Nephron (organoid): ENCODE results near the gene EME2.

Experiments
- H3K27ac Mint-ChIP-seq, 3 experiments: 2 replicates each; pipeline ENCODE4 v1.8.0; 2020; ENCODE audit warnings: mixed read lengths in 3 of 3, mild to moderate bottlenecking in 2 of 3, moderate library complexity in 1 of 3
- H3K27me3 Mint-ChIP-seq: 2 replicates; pipeline ENCODE4 v1.8.0; 2021; ENCODE audit warnings: low read depth, mild to moderate bottlenecking, moderate library complexity, mixed read lengths
- H3K36me3 Mint-ChIP-seq: 2 replicates; pipeline ENCODE4 v1.8.0; 2020; ENCODE audit warnings: low read depth, mixed read lengths
- H3K4me1 Mint-ChIP-seq: 2 replicates; pipeline ENCODE4 v1.8.0; 2020; ENCODE audit warnings: mixed read lengths
- H3K4me3 Mint-ChIP-seq, 3 experiments: 2 replicates each; pipeline ENCODE4 v1.8.0; 2020; ENCODE audit warnings: mild to moderate bottlenecking in 3 of 3, mixed read lengths in 3 of 3, moderate library complexity in 2 of 3
- H3K9me3 Mint-ChIP-seq: 2 replicates; pipeline ENCODE4 v1.8.0; 2020; ENCODE audit warnings: mixed read lengths
- TF ChIP-seq, protein P1 (sequence below), 3 experiments: fragments of 200-600 bp; sonication (generic); IDR thresholded peaks; one replicate each; pipeline ENCODE4 v1.5.0; 2021; ENCODE audit warnings: antibody characterized with exemption in 3 of 3; ENCODE audit not compliant: unreplicated experiment in 3 of 3

The EME2 gene

DNA sequence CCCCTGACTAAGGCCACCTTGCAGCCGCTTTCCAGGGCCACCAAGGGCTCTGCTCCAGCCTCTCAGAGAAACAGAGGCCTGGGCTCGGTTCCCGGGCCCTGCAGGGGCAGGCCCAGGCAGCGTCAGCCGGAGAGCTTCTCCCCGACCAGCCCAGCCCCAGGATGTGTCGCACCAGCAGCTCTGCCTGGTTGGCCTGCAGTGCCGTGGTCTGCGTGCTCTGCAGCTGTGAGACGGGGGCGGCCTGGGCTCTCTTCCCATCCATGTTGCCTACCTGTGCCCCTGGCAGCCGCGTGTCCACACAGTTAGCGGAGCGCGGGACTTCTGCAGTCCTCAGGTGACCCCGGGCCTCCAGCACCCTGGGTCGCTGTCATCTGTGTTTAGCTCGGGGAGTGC, 16.1 kb downstream of the EME2 start:
- Mint-ChIP-seq H3K4me1 (no peaks in the 10 kb centered on the region), H3K9me3 (no peaks in the 10 kb centered on the region), H3K27ac (no peak overlapping the region), H3K27me3 (no peaks in the 10 kb centered on the region), H3K4me3 (peak overlapping the region in 2 of 3 experiments; percentile 41 to 57), H3K36me3 (peaks cover 5% of the 10 kb centered on the region)
- TF ChIP-seq, protein P1, sequence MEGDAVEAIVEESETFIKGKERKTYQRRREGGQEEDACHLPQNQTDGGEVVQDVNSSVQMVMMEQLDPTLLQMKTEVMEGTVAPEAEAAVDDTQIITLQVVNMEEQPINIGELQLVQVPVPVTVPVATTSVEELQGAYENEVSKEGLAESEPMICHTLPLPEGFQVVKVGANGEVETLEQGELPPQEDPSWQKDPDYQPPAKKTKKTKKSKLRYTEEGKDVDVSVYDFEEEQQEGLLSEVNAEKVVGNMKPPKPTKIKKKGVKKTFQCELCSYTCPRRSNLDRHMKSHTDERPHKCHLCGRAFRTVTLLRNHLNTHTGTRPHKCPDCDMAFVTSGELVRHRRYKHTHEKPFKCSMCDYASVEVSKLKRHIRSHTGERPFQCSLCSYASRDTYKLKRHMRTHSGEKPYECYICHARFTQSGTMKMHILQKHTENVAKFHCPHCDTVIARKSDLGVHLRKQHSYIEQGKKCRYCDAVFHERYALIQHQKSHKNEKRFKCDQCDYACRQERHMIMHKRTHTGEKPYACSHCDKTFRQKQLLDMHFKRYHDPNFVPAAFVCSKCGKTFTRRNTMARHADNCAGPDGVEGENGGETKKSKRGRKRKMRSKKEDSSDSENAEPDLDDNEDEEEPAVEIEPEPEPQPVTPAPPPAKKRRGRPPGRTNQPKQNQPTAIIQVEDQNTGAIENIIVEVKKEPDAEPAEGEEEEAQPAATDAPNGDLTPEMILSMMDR (IDR thresholded peaks at IDR 0.05; ENCODE audit: unreplicated experiment in 3 of 3), result no peak

DNA sequence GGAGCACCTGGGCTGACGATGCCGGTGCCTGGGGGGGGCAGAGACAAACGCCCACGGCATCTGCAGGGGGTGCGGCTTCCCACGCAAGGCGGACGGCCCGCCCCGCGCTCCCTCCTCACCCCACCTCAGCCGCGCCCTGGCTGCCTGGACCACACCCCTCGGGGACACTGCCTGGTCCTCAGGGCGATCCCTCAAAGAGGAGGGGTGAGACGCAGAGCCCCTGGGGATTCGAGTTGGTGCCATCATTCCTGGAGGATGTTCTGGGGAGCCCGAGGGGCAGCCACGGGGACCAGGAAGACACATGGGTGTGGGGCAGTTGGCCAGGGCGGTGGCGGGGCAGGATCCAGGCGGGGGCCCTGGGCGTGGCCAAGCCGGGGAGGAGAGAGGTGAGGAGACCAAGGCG, 17.0 kb downstream of the EME2 start:
- H3K27ac Mint-ChIP-seq, result no peak overlapping the region
- no peaks in the 10 kb centered on the region for H3K9me3 Mint-ChIP-seq

DNA sequence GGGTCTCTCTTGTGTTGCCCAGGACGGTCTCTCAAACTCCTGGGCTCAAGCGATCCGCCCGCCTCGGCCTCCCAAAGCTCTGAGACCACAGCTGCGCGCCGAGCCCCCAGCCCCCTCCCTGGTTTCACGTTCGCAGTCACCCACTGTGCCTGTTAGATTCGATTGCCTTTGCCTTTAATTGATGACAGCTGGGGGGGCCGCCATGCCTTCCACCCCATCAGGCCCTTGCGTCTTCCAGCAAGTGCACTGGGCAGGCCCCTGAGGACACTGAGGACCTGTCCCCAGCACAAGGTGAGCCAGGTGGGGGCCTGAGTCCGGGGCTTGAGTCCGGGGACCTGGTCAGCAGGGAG, 17.6 kb downstream of the EME2 start:
- Mint-ChIP-seq H3K4me3 (no peak overlapping the region), H3K4me1 (no peaks in the 10 kb centered on the region), H3K27me3 (no peaks in the 10 kb centered on the region)

More for the DNA sequence above, 17.0 kb downstream of the EME2 start:
- TF ChIP-seq, protein P1 (IDR thresholded peaks at IDR 0.05; ENCODE audit: unreplicated experiment in 3 of 3), result no peak
- H3K4me1 Mint-ChIP-seq, result no peaks in the 10 kb centered on the region
- peaks cover 5% of the 10 kb centered on the region for H3K36me3 Mint-ChIP-seq
- no peak overlapping the region for H3K4me3 Mint-ChIP-seq
- no peaks in the 10 kb centered on the region for H3K27me3 Mint-ChIP-seq

DNA sequence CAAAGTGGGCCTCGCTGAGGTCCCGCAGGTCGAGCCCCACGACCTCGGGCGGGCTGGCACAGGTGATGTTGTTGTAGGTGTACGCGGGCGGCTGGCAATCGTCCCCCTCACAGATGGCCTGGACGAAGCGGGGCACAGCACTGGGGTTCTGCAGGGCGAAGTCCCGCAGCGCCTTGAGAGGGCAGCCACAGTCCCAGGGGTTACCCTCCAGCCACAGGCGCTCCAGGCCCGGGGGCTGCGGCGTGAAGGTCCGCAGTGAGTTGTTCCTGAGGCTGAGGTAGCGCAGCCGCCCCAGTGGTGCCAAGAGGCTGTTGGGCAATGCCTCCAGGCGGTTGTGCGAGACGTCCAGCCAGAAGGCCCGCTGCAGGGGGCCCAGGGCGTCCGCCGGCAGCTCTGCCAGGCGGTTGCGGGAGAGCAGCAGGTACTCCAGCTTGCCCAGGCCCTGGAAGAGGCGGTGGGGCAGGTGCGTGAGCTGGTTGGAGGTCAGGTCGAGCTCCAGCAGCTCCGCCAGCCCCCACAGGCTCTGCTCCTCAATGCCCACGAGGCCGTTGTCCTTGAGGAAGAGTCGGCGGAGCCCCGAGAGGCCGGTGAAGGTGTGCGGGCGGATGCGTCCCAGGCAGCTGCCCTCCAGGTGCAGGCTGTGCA, 18.1 kb downstream of the EME2 start:
- TF ChIP-seq, protein P1 (IDR thresholded peaks at IDR 0.05; ENCODE audit: unreplicated experiment in 3 of 3), result no peak
- Mint-ChIP-seq H3K27ac (no peak overlapping the region), H3K9me3 (no peaks in the 10 kb centered on the region), H3K4me3 (no peak overlapping the region), H3K36me3 (peaks cover 5% of the 10 kb centered on the region), H3K4me1 (no peaks in the 10 kb centered on the region), H3K27me3 (no peaks in the 10 kb centered on the region)

More for the DNA sequence above, 17.6 kb downstream of the EME2 start:
- peaks cover 5% of the 10 kb centered on the region for H3K36me3 Mint-ChIP-seq
- no peaks in the 10 kb centered on the region for H3K9me3 Mint-ChIP-seq
- H3K27ac Mint-ChIP-seq, result no peak overlapping the region
- TF ChIP-seq, protein P1 (IDR thresholded peaks at IDR 0.05; ENCODE audit: unreplicated experiment in 3 of 3), result no peak

DNA sequence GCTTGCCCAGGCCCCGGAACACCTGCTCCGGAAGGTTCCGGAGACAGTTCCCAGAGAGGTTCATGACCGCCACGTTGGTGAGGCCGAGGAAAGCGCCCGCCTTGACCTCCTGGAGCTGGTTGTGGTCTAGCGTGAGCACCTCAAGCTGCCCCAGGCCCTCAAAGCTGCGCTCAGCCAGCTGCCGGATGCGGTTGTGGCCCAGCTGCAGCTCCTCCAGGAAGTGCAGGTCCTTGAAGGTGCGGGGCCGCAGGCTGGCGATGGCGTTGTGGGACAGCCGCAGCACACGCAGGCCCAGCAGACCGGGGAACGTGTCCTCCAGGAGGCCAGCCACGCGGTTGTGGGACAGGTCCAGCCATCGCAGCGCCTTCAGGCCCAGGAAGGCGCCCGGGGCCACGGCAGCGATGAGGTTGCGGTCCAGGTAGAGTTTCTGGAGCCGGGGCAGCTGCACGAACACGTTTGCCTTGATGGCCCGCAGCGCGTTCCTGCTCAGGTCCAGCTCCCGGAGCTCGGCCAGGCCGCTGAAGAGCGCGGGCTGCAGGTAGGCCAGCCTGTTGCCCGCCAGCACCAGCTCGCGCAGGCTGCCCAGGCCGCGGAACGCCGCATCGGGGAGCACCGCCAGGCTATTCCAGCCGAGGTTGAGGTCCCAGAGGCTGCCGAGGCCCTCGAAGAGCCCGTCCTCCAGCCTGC, 18.8 kb downstream of the EME2 start:
- no peaks in the 10 kb centered on the region for H3K27me3 Mint-ChIP-seq
- H3K36me3 Mint-ChIP-seq, result peaks cover 5% of the 10 kb centered on the region
- H3K4me3 Mint-ChIP-seq, result no peak overlapping the region
- no peak overlapping the region for H3K27ac Mint-ChIP-seq
- no peaks in the 10 kb centered on the region for H3K9me3 Mint-ChIP-seq
- no peaks in the 10 kb centered on the region for H3K4me1 Mint-ChIP-seq
- TF ChIP-seq, protein P1 (IDR thresholded peaks at IDR 0.05; ENCODE audit: unreplicated experiment in 3 of 3), result no peak
